GM18951 (cell line): Measurements from ENCODE around the gene MKI67.

Experiments used
- POLR2A ChIP-seq: IDR thresholded peaks from 4 replicates; pipeline ENCODE4 v1.6.1; 2011; ENCODE audit warnings: mild to moderate bottlenecking; ENCODE audit not compliant: insufficient read length, insufficient read depth; ENCODE audit errors: extremely low read depth
- in situ Hi-C: fragments of 300-500 bp; cut with MboI; formaldehyde crosslinking; loops from one replicate; pipeline ENCODE4 v1.12.0; 2022; ENCODE audit warnings: low sequenced_read_pairs, mixed read lengths, inconsistent platforms; ENCODE audit not compliant: unreplicated experiment

Gene MKI67

GRCh38 chr10:128078136-128078969, 47.9 kb downstream of the MKI67 start:
- in situ Hi-C loops: no loop called here
- no peak for TF ChIP-seq POLR2A

- TF ChIP-seq POLR2A: no peak
- in situ Hi-C loops: no loop called here
Measured at GRCh38 chr10:128077155-128077875, 48.9 kb downstream of the MKI67 start.

GRCh38 chr10:128074589-128074988, 51.6 kb downstream of the MKI67 start:
- in situ Hi-C loops: loop anchor here (5.0 kb wide), 1 partner anchor 37 kb away; no protein-coding TSS in a partner anchor
- TF ChIP-seq POLR2A: no peak

- no peak for TF ChIP-seq POLR2A
- in situ Hi-C loops: loop anchor here (5.0 kb wide), 1 partner anchor 37 kb away; no protein-coding TSS in a partner anchor
Measured at GRCh38 chr10:128073890-128074289, 52.3 kb downstream of the MKI67 start.

- no peak for TF ChIP-seq POLR2A
- in situ Hi-C loops: loop anchor here (5.0 kb wide), 1 partner anchor 36 kb away; no protein-coding TSS in a partner anchor
Measured at GRCh38 chr10:128072941-128073645, 53.1 kb downstream of the MKI67 start.

GRCh38 chr10:128072046-128072445, 54.2 kb downstream of the MKI67 start:
- TF ChIP-seq POLR2A: no peak
- in situ Hi-C loops: loop anchor here (5.0 kb wide), 1 partner anchor 35 kb away; no protein-coding TSS in a partner anchor

GRCh38 chr10:128071417-128071782, 54.8 kb downstream of the MKI67 start:
- in situ Hi-C loops: loop anchor here (5.0 kb wide), 1 partner anchor 34 kb away; no protein-coding TSS in a partner anchor
- no peak for TF ChIP-seq POLR2A

GRCh38 chr10:128070721-128071416, 55.4 kb downstream of the MKI67 start:
- TF ChIP-seq POLR2A: no peak
- in situ Hi-C loops: loop anchor here (5.0 kb wide), 1 partner anchor 34 kb away; no protein-coding TSS in a partner anchor

- in situ Hi-C loops: loop anchor here (5.0 kb wide), 1 partner anchor 33 kb away; no protein-coding TSS in a partner anchor
- no peak for TF ChIP-seq POLR2A
Measured at GRCh38 chr10:128070161-128070560, 56.1 kb downstream of the MKI67 start.

GRCh38 chr10:128069351-128070051, 56.7 kb downstream of the MKI67 start:
- in situ Hi-C loops: loop anchor here (5.0 kb wide), 1 partner anchor 32 kb away; no protein-coding TSS in a partner anchor
- no peak for TF ChIP-seq POLR2A

GRCh38 chr10:128068398-128069285, 57.6 kb downstream of the MKI67 start:
- in situ Hi-C loops: no loop called here
- no peak for TF ChIP-seq POLR2A
